ENCODE data around the gene IL17C.

- TF ChIP-seq CTCF (IDR thresholded peaks at IDR 0.05; ENCODE audit: poor library complexity) = no peak
- no peak for TF ChIP-seq EZH2 (IDR thresholded peaks at IDR 0.05; ENCODE audit: borderline replicate concordance)
Observed at GRCh38 chr16:88655733-88656281, 17.4 kb downstream of the IL17C start.
